Heart left ventricle (tissue), 16 donors: Measurements from ENCODE around the gene QPCTL. TPM values are rescaled to one million over a fixed set of nuclear protein-coding genes. Genes with fewer than 3 reads are reported as not detected.

Source experiments
- ATAC-seq, 4 donors: fragments of 200-7000 bp; cut with Tn5 transposase; one replicate each; pipeline ENCODE4 v1.9.1; 2020 to 2022; ENCODE audit warnings: moderate library complexity in 4 of 4, mild to moderate bottlenecking in 3 of 4, moderate number of reproducible peaks in 1 of 4
- DNase-seq, 5 donors: peaks; one replicate each; pipeline ENCODE4 v3.0.0-alpha.2; 2020
- H3K27ac ChIP-seq, 12 donors: fragments of 200-600 bp; sonication (generic) in 4 of 12; one replicate each; pipeline versions ENCODE4 v1.5.0 to v1.8.0; 2016 to 2022; ENCODE audit warnings: mild to moderate bottlenecking in 2 of 12
- H3K27me3 ChIP-seq, 9 donors: fragments of 200-600 bp; sonication (generic) in 2 of 9; one replicate each; pipeline versions ENCODE4 v1.5.1 to v1.8.0; 2016 to 2022; ENCODE audit warnings: mild to moderate bottlenecking in 3 of 9
- H3K36me3 ChIP-seq, 9 donors: fragments of 200-600 bp; sonication (generic) in 2 of 9; one replicate each; pipeline versions ENCODE4 v1.5.0 to v1.8.0; 2018 to 2022; ENCODE audit warnings: mild to moderate bottlenecking in 2 of 9
- H3K4me1 ChIP-seq, 12 donors: fragments of 200-600 bp; sonication (generic) in 4 of 12; one replicate each; pipeline versions ENCODE4 v1.5.0 to v1.8.0; 2016 to 2022; ENCODE audit warnings: mild to moderate bottlenecking in 3 of 12
- H3K4me3 ChIP-seq, 12 donors: fragments of 200-600 bp; sonication (generic) in 4 of 12; one replicate each; pipeline versions ENCODE4 v1.5.0 to v1.8.0; 2017 to 2022; ENCODE audit warnings: mild to moderate bottlenecking in 9 of 12, moderate library complexity in 4 of 12
- H3K9me3 ChIP-seq, 12 donors: fragments of 200-600 bp; sonication (generic) in 4 of 12; one replicate each; pipeline versions ENCODE4 v1.5.0 to v1.8.0; 2016 to 2022; ENCODE audit warnings: mild to moderate bottlenecking in 1 of 12
- POLR2A ChIP-seq, 2 donors: fragments of 450-650 bp; IDR thresholded peaks; one replicate each; pipeline ENCODE4 v1.6.1; 2017; ENCODE audit warnings: antibody characterized with exemption in 2 of 2, mild to moderate bottlenecking in 2 of 2, moderate library complexity in 2 of 2
- WGBS, 4 donors: extraction: QIAGEN DNeasy Blood & Tissue Kit in 2 of 4; methylation state at CpG; one replicate each; pipeline versions ENCODE4 v1.1.5 to v1.1.7; 2013 to 2018; 5-methylcytosine and 5-hydroxymethylcytosine counted together
- intact Hi-C, 10 donors: fragments of 100-400 bp; cut with DNase I; formaldehyde crosslinking; loops; one replicate each; pipeline versions ENCODE4 v1.11.1 to v1.14.2; 2022
- polyA plus RNA-seq, 2 donors: library from polyadenylated mRNA; stranded (reverse); fragments of 200-250 nt; gene quantifications; one replicate each; pipeline ENCODE4 v1.2.3, GENCODE V29; 2013
- total RNA-seq, 9 donors: library from RNA; depleted of rRNA in 2 of 9; stranded (reverse); fragments of >200 nt in 2 of 9; fragmentation: NEBNext Ultra II Directional in 3 of 9; extraction: Animal tissue kit (Norgen Biotek cat#: 25700) in 3 of 9; gene quantifications; one replicate each; pipeline versions ENCODE4 v1.1.0 to v1.2.4, GENCODE V29; 2016 to 2023
- TF ChIP-seq, protein P1 (sequence below), 12 donors: fragments of 200-600 bp; sonication (generic) in 4 of 12; IDR thresholded peaks; one replicate each; pipeline versions ENCODE4 v1.5.0 to v1.8.0; 2018 to 2022; ENCODE audit warnings: antibody characterized with exemption in 12 of 12, mild to moderate bottlenecking in 5 of 12
- donor health status: ischemic (EF 13 %, LVEDD 7.1; RV severe dilation, severe dysfunction).
- donor health status: healthy with polysubstance abuse.
- donor health status: DM: no; HTN: yes; CAD: no.
- donor health status: DM: no; HTN: no; CAD: no.
- donor health status: ischemic (EF 25% LVEDD 6.9; RV normal size, moderate dysfunction).
- donor health status: ischemic (EF 25% LVEDD 5.7; RV mildly dilated, moderate dysfunction).
- donor health status: healthy.
- donor health status: DM: yes; HTN: yes; CAD: no.
- donor health status: ischemic (EF 35%, LVEDD 5.7; RV mildly dilated, moderate dysfunction).
- donor health status: nonischemic (EF 11% LVEDD 7.7; RV severe dilation, severe dysfunction).
- donor health status: DM: yes; HTN: yes; CAD: no.
- donor health status: PGD.
- donor health status: ischemic (EF 29% LVEDD 5.4; RV normal size, mild dysfunction).
- donor health status: nonischemic (EF 23%, LVEDD 6.1; RV moderate dilation, normal function).

QPCTL gene
- total and polyA plus RNA-seq, 11 donors, result 1.5 to 5.5 (median 2.9) TPM

DNA sequence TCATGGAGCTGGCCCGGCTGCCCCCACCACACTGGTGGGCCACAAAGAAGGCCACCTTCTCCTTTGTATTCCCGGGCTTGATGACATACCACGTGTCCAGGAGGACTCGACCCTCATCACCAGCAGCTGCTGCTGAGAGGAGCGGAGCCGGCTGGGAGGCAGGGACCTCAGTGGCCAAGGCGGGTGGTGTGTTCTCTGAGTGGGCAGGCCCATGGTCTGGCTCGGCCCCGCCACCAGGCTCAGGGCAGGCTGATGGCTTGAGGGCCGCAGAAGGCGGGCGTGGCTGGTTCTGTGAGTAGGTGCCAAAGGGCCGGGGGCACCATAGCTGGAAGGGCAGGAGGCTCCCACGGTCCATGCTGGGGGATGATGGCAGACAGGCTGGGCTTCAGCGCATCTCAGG is 20.7 kb downstream of the QPCTL start:
- Histone ChIP-seq H3K9me3 (no peaks in the 10 kb centered on the region), H3K4me3 (no peak overlapping the region), H3K4me1 (peaks cover 0 to 26% (median 12%) of the 10 kb centered on the region in 12 donors), H3K36me3 (peaks cover 0 to 31% (median 20%) of the 10 kb centered on the region in 9 donors), H3K27me3 (no peaks in the 10 kb centered on the region), H3K27ac (no peak overlapping the region)
- 90 to 96% (median 92%) methylated on average over 10 to 15 of the region's 15 CpGs for WGBS, 4 donors
- TF ChIP-seq, protein P1, sequence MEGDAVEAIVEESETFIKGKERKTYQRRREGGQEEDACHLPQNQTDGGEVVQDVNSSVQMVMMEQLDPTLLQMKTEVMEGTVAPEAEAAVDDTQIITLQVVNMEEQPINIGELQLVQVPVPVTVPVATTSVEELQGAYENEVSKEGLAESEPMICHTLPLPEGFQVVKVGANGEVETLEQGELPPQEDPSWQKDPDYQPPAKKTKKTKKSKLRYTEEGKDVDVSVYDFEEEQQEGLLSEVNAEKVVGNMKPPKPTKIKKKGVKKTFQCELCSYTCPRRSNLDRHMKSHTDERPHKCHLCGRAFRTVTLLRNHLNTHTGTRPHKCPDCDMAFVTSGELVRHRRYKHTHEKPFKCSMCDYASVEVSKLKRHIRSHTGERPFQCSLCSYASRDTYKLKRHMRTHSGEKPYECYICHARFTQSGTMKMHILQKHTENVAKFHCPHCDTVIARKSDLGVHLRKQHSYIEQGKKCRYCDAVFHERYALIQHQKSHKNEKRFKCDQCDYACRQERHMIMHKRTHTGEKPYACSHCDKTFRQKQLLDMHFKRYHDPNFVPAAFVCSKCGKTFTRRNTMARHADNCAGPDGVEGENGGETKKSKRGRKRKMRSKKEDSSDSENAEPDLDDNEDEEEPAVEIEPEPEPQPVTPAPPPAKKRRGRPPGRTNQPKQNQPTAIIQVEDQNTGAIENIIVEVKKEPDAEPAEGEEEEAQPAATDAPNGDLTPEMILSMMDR (IDR thresholded peaks at IDR 0.05), result no peak
- no peak for TF ChIP-seq POLR2A (IDR thresholded peaks at IDR 0.05)
- no peak for DNase-seq
- ATAC-seq, result no peak
- intact Hi-C loops, result loop anchor here in 2 of 10 donors (2.0 to 10.0 kb wide), 2 partner anchors 18 to 52 kb away; partner anchors contain the start of gene SIX5 (in 1 of the 2)

DNA sequence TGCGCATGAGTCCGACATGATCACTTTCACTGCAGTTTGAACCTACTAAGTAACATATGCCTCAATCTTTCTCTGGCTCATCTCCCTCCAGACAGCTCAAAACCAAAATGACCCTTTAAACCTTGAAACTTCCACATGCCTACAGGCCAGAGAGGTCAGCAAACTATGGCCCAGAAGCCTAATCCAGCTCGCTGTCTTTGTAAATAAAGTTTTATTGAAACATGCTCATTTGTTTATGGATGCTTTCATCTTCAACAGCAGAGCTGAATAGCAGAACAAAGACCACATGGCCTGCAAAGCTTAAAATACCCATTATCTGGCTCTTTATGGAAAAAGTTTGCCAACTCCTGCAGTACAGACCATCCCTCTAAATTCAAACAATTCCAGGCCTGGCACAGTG is 22.7 kb downstream of the QPCTL start:
- Histone ChIP-seq H3K4me3 (no peak overlapping the region), H3K4me1 (peaks cover 0 to 30% (median 16%) of the 10 kb centered on the region in 12 donors), H3K36me3 (peaks cover 0 to 38% (median 20%) of the 10 kb centered on the region in 9 donors), H3K9me3 (no peaks in the 10 kb centered on the region), H3K27me3 (no peaks in the 10 kb centered on the region), H3K27ac (no peak overlapping the region)
- TF ChIP-seq POLR2A (IDR thresholded peaks at IDR 0.05), result no peak
- TF ChIP-seq, protein P1 (IDR thresholded peaks at IDR 0.05), result no peak
- WGBS, 4 donors, result 89 to 96% (median 94%) methylated on average over 3 of the region's 3 CpGs
- intact Hi-C loops, result loop anchor here in 4 of 10 donors (5.0 to 10.0 kb wide), 2 partner anchors 50 to 52 kb away; partner anchors contain the start of gene SIX5 (in 4 of the 4)
- no peak for DNase-seq
- no peak for ATAC-seq

DNA sequence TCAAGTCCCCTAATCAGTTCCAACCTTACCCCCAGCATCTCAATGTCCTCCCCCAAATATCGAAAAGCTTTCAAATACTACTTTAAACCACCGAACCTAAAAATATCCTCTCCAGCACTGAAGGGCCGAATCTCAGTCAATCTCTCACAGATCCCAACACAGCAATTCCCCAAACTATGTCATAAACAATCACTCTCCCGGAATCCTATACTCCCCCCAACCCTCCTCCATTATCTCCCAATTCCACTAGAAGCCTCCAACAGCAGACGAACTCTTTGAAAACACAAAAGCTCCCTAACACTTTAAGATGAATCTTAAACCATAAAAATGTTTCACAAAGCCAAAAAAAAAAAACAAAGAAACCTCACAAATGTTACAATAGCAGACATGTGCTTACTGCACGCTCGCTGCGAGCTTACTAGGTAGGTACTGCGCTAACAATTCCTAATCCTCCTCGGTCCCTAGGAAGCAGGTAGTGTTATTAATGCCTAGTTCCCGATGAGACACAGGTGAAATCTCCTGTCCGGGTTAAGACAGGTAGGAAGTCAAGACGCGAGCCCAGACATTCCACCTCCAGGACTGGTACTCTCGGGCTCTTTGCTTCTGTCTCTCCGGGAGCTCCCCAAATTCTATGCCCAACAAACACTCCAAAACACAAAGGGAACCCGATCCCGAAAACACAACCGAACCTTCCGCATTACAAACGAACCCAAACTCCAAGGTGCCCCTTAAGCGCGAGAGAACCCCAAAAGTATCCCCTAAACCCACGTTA is 24.1 kb downstream of the QPCTL start:
- Histone ChIP-seq H3K4me1 (peaks cover 0 to 29% (median 16%) of the 10 kb centered on the region in 12 donors), H3K9me3 (no peaks in the 10 kb centered on the region), H3K36me3 (peaks cover 0 to 31% (median 17%) of the 10 kb centered on the region in 9 donors), H3K4me3 (peak overlapping the region; percentile 47 to 77 (median 68)), H3K27me3 (no peaks in the 10 kb centered on the region), H3K27ac (peak overlapping the region; percentile 67 to 96 (median 93))
- ATAC-seq (no peak), DNase-seq (no peak)
- 1 to 2% (median 2%) methylated on average over 24 of the region's 24 CpGs for WGBS, 4 donors
- TF ChIP-seq, protein P1 (IDR thresholded peaks at IDR 0.05), result no peak
- no peak for TF ChIP-seq POLR2A (IDR thresholded peaks at IDR 0.05)
- intact Hi-C loops, result loop anchor here in 8 of 10 donors (1.0 to 10.0 kb wide), 8 partner anchors 14 to 76 kb away; partner anchors contain the start of genes SIX5 (in 6 of the 8), QPCTL (in 4 of the 8), DMWD (in 1 of the 8) and FBXO46 (in 1 of the 8)
